ENCODE measurements around the gene CYP4B1.
"Not testable (repeated sequence)": the region's sequence is repeated elsewhere in the genome, so short reads cannot be mapped to it uniquely, and the experiment has no call there.

The CYP4B1 gene

DNA sequence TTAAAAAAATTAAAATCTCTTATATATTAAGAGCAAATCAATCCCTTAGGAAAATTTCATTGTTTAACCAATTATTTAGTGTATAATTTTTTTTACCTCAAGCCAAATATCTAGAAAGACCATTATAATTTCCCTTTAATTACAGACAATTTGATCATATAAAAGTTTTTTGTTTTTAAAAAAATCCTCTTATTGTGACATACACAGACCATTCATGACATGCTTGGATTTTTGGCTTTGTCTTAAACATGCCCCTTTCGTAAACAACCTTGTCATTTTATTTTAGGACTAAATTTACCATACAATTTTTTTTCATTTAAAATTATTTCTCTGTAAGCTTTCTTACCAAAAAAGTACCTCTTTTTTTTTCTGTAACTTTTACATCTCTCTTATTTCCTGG lies 14.2 kb upstream of the CYP4B1 start:
- no peaks in the 10 kb centered on the region for H3K9me3 ChIP-seq (ENCODE audit: insufficient read depth, low read length)
- no peak overlapping the region for H3K27ac ChIP-seq (ENCODE audit: low read length)
- no peaks in the 10 kb centered on the region for H3K79me2 ChIP-seq (ENCODE audit: low read length)
- no peaks in the 10 kb centered on the region for H4K20me1 ChIP-seq (ENCODE audit: insufficient read depth, low read length)
- no peak overlapping the region for H3K9ac ChIP-seq (ENCODE audit: low read length)
- H3K4me3 ChIP-seq (ENCODE audit: low read length) = no peak overlapping the region
- no peaks in the 10 kb centered on the region for H3K27me3 ChIP-seq (ENCODE audit: low read depth, low read length)
- no peaks in the 10 kb centered on the region for H3K4me1 ChIP-seq (ENCODE audit: low read length)
- H2AFZ ChIP-seq (ENCODE audit: low read depth, low read length) = no peak overlapping the region
- no peak overlapping the region for H3K4me2 ChIP-seq (ENCODE audit: low read length)
- TF ChIP-seq, protein P1, sequence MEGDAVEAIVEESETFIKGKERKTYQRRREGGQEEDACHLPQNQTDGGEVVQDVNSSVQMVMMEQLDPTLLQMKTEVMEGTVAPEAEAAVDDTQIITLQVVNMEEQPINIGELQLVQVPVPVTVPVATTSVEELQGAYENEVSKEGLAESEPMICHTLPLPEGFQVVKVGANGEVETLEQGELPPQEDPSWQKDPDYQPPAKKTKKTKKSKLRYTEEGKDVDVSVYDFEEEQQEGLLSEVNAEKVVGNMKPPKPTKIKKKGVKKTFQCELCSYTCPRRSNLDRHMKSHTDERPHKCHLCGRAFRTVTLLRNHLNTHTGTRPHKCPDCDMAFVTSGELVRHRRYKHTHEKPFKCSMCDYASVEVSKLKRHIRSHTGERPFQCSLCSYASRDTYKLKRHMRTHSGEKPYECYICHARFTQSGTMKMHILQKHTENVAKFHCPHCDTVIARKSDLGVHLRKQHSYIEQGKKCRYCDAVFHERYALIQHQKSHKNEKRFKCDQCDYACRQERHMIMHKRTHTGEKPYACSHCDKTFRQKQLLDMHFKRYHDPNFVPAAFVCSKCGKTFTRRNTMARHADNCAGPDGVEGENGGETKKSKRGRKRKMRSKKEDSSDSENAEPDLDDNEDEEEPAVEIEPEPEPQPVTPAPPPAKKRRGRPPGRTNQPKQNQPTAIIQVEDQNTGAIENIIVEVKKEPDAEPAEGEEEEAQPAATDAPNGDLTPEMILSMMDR (IDR thresholded peaks at IDR 0.05; ENCODE audit: low read depth, low read length) = no peak
- TF ChIP-seq EZH2phosphoT487 (IDR thresholded peaks at IDR 0.05; ENCODE audit: low read depth) = no peak
- no peaks in the 10 kb centered on the region for H3K36me3 ChIP-seq (replicated peaks; ENCODE audit: low read depth, low read length)

DNA sequence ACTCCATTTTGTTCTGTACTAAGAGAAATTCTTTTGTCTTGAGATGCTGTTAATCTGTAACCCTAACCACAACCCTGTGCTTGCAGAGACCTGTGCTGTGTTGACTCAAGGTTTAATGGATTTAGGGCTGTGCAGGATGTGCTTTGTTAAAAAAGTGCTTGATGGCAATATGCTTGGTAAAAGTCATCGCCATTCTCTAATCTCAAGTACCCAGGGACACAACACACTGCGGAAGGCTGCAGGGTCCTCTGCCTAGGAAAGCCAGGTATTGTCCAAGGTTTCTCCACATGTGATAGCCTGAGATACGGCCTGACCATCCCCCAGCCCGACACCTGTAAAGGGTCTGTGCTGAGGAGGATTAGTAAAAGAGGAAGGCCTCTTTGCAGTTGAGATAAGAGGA lies 10.2 kb upstream of the CYP4B1 start:
- not testable (repeated sequence) for H2AFZ ChIP-seq (ENCODE audit: low read depth, low read length); H3K27ac ChIP-seq (ENCODE audit: low read length)

DNA sequence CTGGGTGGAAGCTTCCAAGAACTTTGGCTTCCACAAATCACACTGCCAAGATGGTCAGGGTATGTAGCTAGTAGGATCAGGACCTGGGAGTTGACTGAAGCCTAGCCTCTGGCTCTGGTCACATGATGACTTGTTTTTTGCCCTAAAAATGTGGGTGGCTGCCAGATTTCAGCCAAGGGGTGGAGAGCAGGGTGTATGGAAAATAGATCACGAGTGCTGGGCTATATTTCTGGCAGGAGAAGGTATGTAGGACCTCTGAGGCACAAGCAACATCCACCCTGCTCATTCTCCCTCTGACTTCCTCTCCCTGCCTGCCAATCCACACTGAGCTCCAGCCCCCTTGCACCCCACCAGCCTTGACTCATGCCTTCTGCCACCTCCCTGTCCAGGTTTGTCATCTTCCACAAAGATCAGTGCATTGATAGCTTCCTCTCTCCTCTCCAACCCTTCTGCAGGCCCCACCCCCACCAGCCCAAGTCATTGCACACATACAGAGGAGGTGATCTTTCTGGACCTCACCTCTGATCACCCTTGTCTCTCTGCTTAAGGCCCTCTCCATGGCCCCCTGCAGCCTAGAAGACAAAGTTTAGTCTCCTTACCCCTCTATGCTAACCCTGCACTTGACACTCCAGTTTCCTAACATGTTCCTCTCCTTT lies 8.3 kb upstream of the CYP4B1 start:
- no peak overlapping the region for H3K27ac ChIP-seq (ENCODE audit: low read length)
- H3K4me1 ChIP-seq (ENCODE audit: low read length) = no peaks in the 10 kb centered on the region
- H2AFZ ChIP-seq (ENCODE audit: low read depth, low read length) = no peak overlapping the region
- no peak for TF ChIP-seq EZH2phosphoT487 (IDR thresholded peaks at IDR 0.05; ENCODE audit: low read depth)
- H3K36me3 ChIP-seq (replicated peaks; ENCODE audit: low read depth, low read length) = no peaks in the 10 kb centered on the region
- H3K27me3 ChIP-seq (ENCODE audit: low read depth, low read length) = no peaks in the 10 kb centered on the region
- H3K9ac ChIP-seq (ENCODE audit: low read length) = no peak overlapping the region
- H4K20me1 ChIP-seq (ENCODE audit: insufficient read depth, low read length) = no peaks in the 10 kb centered on the region
- no peaks in the 10 kb centered on the region for H3K79me2 ChIP-seq (ENCODE audit: low read length)
- no peaks in the 10 kb centered on the region for H3K9me3 ChIP-seq (ENCODE audit: insufficient read depth, low read length)
- H3K4me3 ChIP-seq (ENCODE audit: low read length) = no peak overlapping the region
- H3K4me2 ChIP-seq (ENCODE audit: low read length) = no peak overlapping the region

More for the DNA sequence above, 10.2 kb upstream of the CYP4B1 start:
- not testable (repeated sequence) for H3K4me3 ChIP-seq (ENCODE audit: low read length); H3K4me2 ChIP-seq (ENCODE audit: low read length); H4K20me1 ChIP-seq (ENCODE audit: insufficient read depth, low read length); H3K79me2 ChIP-seq (ENCODE audit: low read length); H3K9ac ChIP-seq (ENCODE audit: low read length); H3K9me3 ChIP-seq (ENCODE audit: insufficient read depth, low read length); H3K27me3 ChIP-seq (ENCODE audit: low read depth, low read length); H3K4me1 ChIP-seq (ENCODE audit: low read length); H3K36me3 ChIP-seq (replicated peaks; ENCODE audit: low read depth, low read length)

DNA sequence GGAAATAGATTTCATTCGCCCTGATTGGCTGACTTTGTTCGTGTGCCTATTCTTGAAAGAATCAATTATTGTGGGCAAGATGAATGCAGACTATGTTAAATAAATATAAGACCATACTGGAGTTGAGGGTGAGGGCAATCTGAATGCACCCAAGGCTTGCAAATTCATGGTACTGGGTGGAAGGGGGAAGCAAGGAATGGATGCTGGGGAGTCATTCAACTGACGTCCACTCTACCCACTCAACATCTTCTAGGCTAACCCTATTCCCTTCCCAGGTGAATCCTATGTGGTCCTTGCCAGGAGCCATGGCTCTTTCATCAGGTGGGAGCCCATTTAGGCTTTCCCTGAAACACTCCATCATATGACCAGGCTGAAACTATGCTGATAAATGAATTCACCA lies 5.7 kb upstream of the CYP4B1 start:
- Histone ChIP-seq H3K27me3 (ENCODE audit: low read depth, low read length) (no peaks in the 10 kb centered on the region), H3K9me3 (ENCODE audit: insufficient read depth, low read length) (no peaks in the 10 kb centered on the region), H3K79me2 (ENCODE audit: low read length) (no peaks in the 10 kb centered on the region), H3K27ac (ENCODE audit: low read length) (no peak overlapping the region), H3K4me1 (ENCODE audit: low read length) (no peaks in the 10 kb centered on the region), H3K36me3 (replicated peaks; ENCODE audit: low read depth, low read length) (no peaks in the 10 kb centered on the region), H4K20me1 (ENCODE audit: insufficient read depth, low read length) (no peaks in the 10 kb centered on the region), H3K4me3 (ENCODE audit: low read length) (no peak overlapping the region), H3K9ac (ENCODE audit: low read length) (no peak overlapping the region), H2AFZ (ENCODE audit: low read depth, low read length) (no peak overlapping the region), H3K4me2 (ENCODE audit: low read length) (no peak overlapping the region)
- TF ChIP-seq, protein P1 (IDR thresholded peaks at IDR 0.05; ENCODE audit: low read depth, low read length) = no peak

DNA sequence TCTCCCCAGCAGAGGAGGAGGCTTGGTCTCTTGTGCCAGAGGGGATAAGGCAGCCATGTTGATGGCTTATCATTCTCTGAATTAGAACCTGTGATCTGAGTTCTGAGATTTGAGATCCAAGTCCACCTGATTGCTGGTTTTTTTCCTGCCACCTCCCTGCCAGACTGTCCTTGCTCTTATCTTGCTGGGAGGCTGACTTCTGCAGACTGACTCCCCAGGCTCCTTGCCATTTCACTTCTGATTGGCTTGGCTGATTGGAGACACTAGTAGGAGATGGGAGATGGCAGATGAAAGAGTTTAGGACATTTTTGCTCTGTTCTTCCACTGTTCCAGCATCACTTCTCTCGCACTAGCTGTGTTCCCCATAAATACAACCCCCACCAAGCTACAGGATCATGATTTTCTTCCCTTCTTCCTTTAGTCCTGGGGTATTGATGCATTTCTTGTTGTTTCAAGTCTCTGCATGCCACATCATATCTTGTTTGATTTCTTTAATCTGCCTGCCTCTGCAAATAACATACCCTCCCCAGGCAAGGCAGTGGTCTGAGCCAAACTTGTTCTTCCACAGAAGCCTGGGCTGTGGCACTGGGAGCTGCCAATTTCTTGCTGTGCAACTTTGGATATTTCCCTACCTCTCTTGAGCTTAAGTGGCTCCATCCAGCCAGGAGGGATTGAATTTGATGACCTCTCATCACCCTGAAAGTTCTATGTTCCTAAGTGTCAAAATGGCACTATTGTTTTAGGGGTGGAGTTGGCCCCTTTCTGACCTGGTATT lies 963 bp upstream of the CYP4B1 start:
- no peaks in the 10 kb centered on the region for H3K4me1 ChIP-seq (ENCODE audit: low read length)
- H3K9ac ChIP-seq (ENCODE audit: low read length) = no peak overlapping the region
- H3K79me2 ChIP-seq (ENCODE audit: low read length) = no peaks in the 10 kb centered on the region
- no peak for TF ChIP-seq EZH2phosphoT487 (IDR thresholded peaks at IDR 0.05; ENCODE audit: low read depth)
- TF ChIP-seq, protein P1 (IDR thresholded peaks at IDR 0.05; ENCODE audit: low read depth, low read length) = no peak
- no peak overlapping the region for H3K27ac ChIP-seq (ENCODE audit: low read length)
- no peak overlapping the region for H3K4me3 ChIP-seq (ENCODE audit: low read length)
- H3K36me3 ChIP-seq (replicated peaks; ENCODE audit: low read depth, low read length) = no peaks in the 10 kb centered on the region
- H3K4me2 ChIP-seq (ENCODE audit: low read length) = no peak overlapping the region
- no peaks in the 10 kb centered on the region for H3K9me3 ChIP-seq (ENCODE audit: insufficient read depth, low read length)
- H4K20me1 ChIP-seq (ENCODE audit: insufficient read depth, low read length) = no peaks in the 10 kb centered on the region
- H2AFZ ChIP-seq (ENCODE audit: low read depth, low read length) = no peak overlapping the region
- no peaks in the 10 kb centered on the region for H3K27me3 ChIP-seq (ENCODE audit: low read depth, low read length)
